NCI-H2196 treated with DMSO at 0.1 percent for 48 hours (cell line): ENCODE results near the gene BTF3L4.
"Not testable (repeated sequence)": the region's sequence is repeated elsewhere in the genome, so short reads cannot be mapped to it uniquely, and the experiment has no call there.

ENCODE experiments used
- DNase-seq: peaks from one replicate; lab custom pipeline; 2025; ENCODE audit not compliant: unreplicated experiment; lab: John Stamatoyannopoulos, UW

BTF3L4 gene

GRCh38 chr1:52055066-52055865, 829 bp upstream of the BTF3L4 start, which contains the start of gene TXNDC12:
TSS of gene TXNDC12 (minus strand) at chr1:52055191. CDS start at chr1:52055096, 95 bp downstream.
- peak; percentile 89 for DNase-seq

- no peak for DNase-seq
These were observed 281 bp upstream of the BTF3L4 start for GRCh38 chr1:52055866-52056162.

- no peak for DNase-seq
These were observed 789 bp downstream of the BTF3L4 start for GRCh38 chr1:52056937-52057231.

- DNase-seq = no peak
These were observed 1.2 kb downstream of the BTF3L4 start for GRCh38 chr1:52057255-52057654.

DNA sequence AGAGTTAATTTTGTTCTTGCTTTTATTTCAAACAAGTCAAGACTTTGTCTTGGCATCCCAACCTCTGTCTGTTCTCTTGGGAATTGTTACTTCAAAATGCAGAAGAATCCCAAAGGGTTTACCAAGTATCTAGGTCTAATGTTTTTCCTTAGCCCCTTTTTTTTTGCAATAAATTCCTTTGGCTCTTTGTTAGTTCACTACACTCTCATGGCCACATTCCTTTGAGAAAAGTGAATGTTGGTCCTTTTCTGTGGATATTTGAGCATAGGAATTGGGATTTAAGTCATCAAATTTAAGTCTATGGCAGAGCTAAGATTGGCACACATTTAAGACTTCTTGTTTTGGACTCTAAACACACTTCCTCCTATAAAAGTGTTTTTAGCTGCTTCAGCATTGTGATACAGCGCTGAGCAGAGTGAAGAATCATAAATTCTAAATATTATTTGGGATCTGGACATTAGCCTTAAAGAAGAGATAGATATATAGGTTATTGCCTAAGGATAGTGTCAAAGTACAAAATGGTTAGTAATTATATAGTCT, 1.9 kb downstream of the BTF3L4 start:
- DNase-seq = no peak

- DNase-seq = no peak
These were observed 3.2 kb downstream of the BTF3L4 start for GRCh38 chr1:52059321-52059720.

GRCh38 chr1:52059888-52060287, 3.8 kb downstream of the BTF3L4 start:
- no peak for DNase-seq

- no peak for DNase-seq
These were observed 4.7 kb downstream of the BTF3L4 start for GRCh38 chr1:52060822-52061221.

GRCh38 chr1:52063192-52063591, 7.1 kb downstream of the BTF3L4 start:
- DNase-seq = no peak

- no peak for DNase-seq
These were observed 14.6 kb downstream of the BTF3L4 start for GRCh38 chr1:52070704-52071103.

- DNase-seq = no peak
These were observed 16.2 kb downstream of the BTF3L4 start for GRCh38 chr1:52072291-52072690.

GRCh38 chr1:52077277-52077676, 21.2 kb downstream of the BTF3L4 start:
- DNase-seq = not testable (repeated sequence)

- no peak for DNase-seq
These were observed 23.9 kb downstream of the BTF3L4 start for GRCh38 chr1:52080014-52080415.

DNA sequence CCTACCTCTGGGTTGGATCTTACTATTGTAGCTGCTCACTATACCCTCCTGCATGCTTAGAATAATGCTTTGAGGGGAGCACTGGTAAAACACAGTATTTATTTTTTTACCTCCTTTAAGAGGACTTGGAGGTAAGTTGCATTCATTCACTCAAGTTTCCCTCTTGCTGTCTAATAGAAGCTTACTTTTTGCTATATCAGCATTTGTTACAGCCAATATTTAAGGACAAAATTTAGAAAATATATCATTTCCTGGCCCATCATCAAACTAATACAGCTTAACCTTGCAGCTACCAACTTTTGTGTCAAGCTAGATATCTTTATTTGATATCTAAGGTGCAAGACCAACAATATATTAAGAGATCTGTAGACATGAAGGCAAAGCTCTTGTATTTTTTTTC, 31.8 kb downstream of the BTF3L4 start:
- not testable (repeated sequence) for DNase-seq

- not testable (repeated sequence) for DNase-seq
These were observed 38.2 kb downstream of the BTF3L4 start for GRCh38 chr1:52094300-52094699.

DNA sequence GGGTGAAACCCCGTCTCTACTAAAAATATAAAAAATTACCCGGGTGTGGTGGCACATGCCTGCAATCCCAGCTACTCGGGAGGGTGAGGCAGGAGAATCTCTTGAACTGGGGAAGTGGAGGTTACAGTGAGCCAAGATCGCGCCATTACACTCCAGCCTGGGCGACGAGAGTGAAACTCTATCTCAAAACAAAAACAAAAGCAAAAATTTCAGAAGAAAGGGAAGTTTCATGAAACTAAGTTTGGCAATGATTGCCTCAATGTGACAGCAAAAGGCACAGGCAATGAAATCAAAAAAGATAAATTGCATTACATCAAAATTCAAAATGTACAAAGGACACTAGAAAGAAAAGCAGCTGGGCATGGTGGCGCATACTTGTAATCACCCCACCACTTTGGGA, 40.1 kb downstream of the BTF3L4 start:
- DNase-seq = no peak

DNA sequence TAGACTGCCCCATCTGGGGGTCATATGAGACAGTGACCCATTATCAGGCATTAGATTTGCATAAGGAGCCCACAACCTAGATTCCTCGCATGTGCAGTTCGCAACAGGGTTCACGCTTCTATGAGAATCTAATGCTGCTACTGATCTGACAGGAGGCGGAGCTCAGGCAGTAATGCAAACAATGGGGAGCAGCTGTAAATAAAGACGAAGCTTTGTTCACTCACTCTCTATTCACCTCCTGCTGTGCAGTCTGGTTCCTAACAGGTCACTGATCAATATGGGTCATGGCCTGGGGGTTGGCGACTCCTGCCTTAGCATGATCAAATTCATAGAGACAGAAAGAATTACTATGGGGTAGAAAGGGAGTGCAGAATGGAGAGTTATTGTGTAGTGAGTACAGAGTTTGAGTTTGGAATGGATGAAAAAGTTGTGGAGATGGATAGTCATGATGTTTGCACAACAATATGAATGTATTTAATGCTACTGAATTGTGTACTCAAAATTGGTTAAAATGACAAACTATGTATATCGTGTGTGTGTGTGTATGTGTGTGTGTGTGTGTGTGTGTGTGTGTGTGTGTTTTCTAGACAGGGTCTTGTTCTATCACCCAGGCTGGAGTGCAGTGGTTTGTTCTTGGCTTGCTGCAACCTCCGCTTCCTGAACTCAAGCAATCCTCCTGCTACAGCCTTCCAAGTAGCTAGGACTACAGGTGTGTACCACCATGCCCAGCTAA, 42.2 kb downstream of the BTF3L4 start:
- DNase-seq = no peak

DNA sequence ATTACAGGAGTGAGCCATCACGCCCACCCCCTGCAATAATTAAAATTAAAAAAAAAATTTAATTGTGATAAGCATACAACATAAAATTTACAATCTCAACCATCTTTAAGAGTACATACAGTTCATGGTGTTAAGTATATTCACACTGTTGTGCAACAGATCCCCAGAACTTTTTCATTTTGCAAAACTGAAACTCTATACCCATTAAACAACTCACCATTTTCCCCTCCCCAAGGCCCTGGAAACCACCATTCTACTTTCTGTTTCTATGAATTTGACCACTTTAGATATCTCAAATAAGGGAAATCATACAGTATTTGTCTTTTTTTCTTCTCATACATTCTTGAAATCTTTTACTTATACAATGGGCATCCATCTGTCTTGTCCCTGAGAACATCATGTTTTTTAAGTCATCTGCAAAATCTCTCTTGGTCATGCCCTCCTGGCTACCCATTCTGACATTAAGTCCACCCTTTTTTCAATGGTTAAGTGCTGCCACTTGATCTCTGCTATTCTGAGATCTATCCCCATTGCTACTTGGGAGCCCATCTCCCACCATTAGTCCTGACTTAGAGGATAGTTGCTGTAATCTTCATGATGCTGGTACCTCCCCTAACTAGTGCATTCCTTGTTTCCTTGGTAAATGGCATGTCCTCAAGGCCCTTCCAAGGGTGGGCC, 46.4 kb downstream of the BTF3L4 start:
- DNase-seq = no peak

DNA sequence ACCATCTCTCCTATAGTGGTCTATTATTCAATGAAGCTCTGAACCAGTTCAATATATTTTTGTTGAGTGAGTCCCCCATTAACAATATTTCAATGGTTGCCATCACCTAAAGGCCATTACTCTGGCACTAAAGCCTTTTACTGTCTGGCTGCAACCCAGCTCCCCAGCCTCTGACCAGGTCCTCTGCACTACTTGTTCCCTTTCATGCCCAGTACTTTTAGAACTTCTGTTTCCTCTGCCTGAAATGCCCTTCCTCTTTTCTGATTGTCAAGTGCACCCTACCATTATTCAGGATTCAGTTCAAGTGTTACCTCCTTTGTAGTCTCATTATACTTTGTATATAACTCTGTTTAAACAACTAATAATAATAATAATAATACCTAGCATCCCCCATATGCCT, 55.4 kb downstream of the BTF3L4 start:
- DNase-seq = no peak

DNA sequence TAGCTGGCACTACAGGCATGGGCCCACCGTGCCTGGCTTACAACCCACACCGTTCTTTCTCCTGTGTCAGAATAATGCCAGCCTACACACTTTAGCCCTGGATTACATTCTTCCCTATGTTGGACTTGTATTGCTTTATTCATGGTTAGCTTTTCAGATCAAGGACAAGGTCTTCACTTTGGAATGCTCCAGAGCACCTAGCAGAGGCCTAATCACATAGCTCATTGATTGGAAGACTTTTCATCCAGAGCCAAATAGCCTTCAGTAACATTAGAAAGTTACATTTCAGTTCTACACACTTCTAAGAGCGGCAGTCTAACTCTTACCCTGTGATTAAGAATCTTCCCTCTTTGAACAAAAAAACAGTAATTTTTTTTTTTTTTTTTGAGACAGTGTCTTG, 56.4 kb downstream of the BTF3L4 start:
- no peak for DNase-seq

GRCh38 chr1:52119301-52120079, 63.4 kb downstream of the BTF3L4 start:
- DNase-seq = no peak
